ENCODE data around the gene UNC5C.

DNA sequence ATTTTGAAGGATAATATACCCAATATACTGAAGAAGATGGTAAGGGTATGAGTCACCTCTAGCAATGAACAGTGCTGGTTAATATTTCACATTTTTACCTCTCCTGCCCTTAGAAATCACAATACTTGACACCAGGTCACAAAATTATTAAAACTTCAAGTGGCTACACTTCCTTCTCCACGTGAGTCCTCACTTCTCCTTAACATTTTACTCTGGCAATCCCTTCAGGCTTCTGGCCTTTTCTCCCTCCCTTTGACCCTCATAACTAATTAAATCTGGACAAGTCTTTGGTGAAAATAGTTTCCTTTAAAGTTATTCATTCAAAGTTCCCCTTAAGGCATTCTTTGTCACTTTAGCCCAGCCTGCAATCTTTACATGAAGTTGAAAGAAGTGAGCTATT is 190.4 kb downstream of the UNC5C start:
- TF ChIP-seq, protein P1, sequence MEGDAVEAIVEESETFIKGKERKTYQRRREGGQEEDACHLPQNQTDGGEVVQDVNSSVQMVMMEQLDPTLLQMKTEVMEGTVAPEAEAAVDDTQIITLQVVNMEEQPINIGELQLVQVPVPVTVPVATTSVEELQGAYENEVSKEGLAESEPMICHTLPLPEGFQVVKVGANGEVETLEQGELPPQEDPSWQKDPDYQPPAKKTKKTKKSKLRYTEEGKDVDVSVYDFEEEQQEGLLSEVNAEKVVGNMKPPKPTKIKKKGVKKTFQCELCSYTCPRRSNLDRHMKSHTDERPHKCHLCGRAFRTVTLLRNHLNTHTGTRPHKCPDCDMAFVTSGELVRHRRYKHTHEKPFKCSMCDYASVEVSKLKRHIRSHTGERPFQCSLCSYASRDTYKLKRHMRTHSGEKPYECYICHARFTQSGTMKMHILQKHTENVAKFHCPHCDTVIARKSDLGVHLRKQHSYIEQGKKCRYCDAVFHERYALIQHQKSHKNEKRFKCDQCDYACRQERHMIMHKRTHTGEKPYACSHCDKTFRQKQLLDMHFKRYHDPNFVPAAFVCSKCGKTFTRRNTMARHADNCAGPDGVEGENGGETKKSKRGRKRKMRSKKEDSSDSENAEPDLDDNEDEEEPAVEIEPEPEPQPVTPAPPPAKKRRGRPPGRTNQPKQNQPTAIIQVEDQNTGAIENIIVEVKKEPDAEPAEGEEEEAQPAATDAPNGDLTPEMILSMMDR (IDR thresholded peaks at IDR 0.05) = no peak
- peak; percentile 82; the same call in 1 of the 2 replicates for TF ChIP-seq TCF7L2 (IDR thresholded peaks at IDR 0.05; ENCODE audit: low read depth, low read length)
- TF ChIP-seq POLR2AphosphoS5 (IDR thresholded peaks at IDR 0.05; ENCODE audit: low read depth, low read length) = no peak
- TF ChIP-seq, protein P2, sequence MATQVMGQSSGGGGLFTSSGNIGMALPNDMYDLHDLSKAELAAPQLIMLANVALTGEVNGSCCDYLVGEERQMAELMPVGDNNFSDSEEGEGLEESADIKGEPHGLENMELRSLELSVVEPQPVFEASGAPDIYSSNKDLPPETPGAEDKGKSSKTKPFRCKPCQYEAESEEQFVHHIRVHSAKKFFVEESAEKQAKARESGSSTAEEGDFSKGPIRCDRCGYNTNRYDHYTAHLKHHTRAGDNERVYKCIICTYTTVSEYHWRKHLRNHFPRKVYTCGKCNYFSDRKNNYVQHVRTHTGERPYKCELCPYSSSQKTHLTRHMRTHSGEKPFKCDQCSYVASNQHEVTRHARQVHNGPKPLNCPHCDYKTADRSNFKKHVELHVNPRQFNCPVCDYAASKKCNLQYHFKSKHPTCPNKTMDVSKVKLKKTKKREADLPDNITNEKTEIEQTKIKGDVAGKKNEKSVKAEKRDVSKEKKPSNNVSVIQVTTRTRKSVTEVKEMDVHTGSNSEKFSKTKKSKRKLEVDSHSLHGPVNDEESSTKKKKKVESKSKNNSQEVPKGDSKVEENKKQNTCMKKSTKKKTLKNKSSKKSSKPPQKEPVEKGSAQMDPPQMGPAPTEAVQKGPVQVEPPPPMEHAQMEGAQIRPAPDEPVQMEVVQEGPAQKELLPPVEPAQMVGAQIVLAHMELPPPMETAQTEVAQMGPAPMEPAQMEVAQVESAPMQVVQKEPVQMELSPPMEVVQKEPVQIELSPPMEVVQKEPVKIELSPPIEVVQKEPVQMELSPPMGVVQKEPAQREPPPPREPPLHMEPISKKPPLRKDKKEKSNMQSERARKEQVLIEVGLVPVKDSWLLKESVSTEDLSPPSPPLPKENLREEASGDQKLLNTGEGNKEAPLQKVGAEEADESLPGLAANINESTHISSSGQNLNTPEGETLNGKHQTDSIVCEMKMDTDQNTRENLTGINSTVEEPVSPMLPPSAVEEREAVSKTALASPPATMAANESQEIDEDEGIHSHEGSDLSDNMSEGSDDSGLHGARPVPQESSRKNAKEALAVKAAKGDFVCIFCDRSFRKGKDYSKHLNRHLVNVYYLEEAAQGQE (IDR thresholded peaks at IDR 0.05; ENCODE audit: insufficient read depth in 1 of 2, low read depth in 2 of 2, low read length in 1 of 2) = no peak
- TF ChIP-seq SIN3A (IDR thresholded peaks at IDR 0.05; ENCODE audit: borderline replicate concordance, insufficient read depth, low read depth, low read length) = no peak

Measured in Panc1 (cell line).